Glutamatergic neuron (in vitro differentiated cells): ENCODE measurements around the gene CDH2. TPM values are rescaled to one million over a fixed set of nuclear protein-coding genes. Genes with fewer than 3 reads are reported as not detected.

Experiments
- DNase-seq: peaks from one replicate; pipeline ENCODE4 v3.0.0; 2022
- H3K27ac Mint-ChIP-seq: one replicate; pipeline ENCODE4 v1.8.0; 2020; ENCODE audit warnings: mild to moderate bottlenecking, mixed read lengths, inconsistent platforms; ENCODE audit not compliant: unreplicated experiment
- H3K27me3 Mint-ChIP-seq: one replicate; pipeline ENCODE4 v1.8.0; 2020; ENCODE audit warnings: mild to moderate bottlenecking, moderate library complexity, mixed read lengths, inconsistent platforms; ENCODE audit not compliant: unreplicated experiment
- H3K36me3 Mint-ChIP-seq: one replicate; pipeline ENCODE4 v1.8.0; 2020; ENCODE audit warnings: mild to moderate bottlenecking, mixed read lengths, inconsistent platforms; ENCODE audit not compliant: unreplicated experiment
- H3K4me1 Mint-ChIP-seq: one replicate; pipeline ENCODE4 v1.8.0; 2020; ENCODE audit warnings: mild to moderate bottlenecking, low read depth, mixed read lengths, inconsistent platforms; ENCODE audit not compliant: unreplicated experiment
- H3K4me3 Mint-ChIP-seq: one replicate; pipeline ENCODE4 v1.8.0; 2020; ENCODE audit warnings: mild to moderate bottlenecking, mixed read lengths, inconsistent platforms; ENCODE audit not compliant: unreplicated experiment
- H3K9me3 Mint-ChIP-seq: one replicate; pipeline ENCODE4 v1.8.0; 2020; ENCODE audit warnings: mild to moderate bottlenecking, moderate library complexity, mixed read lengths, inconsistent platforms; ENCODE audit not compliant: unreplicated experiment
- total RNA-seq: library from RNA; stranded (reverse); fragmentation: NEBNext Ultra II Directional; extraction: Animal tissue kit (Norgen Biotek cat#: 25700); gene quantifications from one replicate; pipeline ENCODE4 v1.2.1, GENCODE V29; 2021; ENCODE audit not compliant: unreplicated experiment
- TF ChIP-seq, protein P1 (sequence below): fragments of 200-600 bp; sonication (generic); IDR thresholded peaks from one replicate; pipeline ENCODE4 v1.5.0; 2021; ENCODE audit not compliant: partially characterized antibody, unreplicated experiment

CDH2 gene
- total RNA-seq, 1 donor from 2014 or later: 224 TPM

DNA sequence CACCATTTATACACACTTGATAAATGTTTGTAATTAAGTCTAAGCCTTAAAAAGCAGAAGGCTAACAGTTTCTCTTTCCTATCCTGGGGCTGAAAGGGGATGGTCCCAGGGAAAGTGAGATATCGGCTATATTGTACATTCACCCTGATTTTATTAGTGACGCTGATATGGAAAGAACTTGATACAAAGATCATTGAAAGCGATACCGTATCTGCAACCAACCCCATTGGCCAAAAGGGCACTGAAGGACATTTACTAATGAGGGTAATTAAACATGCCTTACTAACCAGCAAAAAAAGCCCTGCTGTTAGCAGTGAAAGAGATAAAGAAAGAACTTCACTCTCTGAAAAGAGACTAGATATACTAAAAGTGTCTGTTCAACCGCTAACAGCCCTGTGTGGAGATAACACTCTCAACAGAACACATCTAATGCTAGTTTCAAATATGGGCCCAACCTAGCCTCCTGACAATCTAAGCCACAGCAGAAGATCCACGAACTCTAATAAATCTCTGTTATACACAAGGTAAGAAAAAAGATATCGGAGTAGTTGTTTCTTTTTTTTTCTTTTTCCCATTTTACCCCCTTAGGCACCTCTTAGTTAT lies 200.0 kb downstream of the CDH2 start:
- no peaks in the 10 kb centered on the region for H3K27me3 Mint-ChIP-seq
- H3K36me3 Mint-ChIP-seq: no peaks in the 10 kb centered on the region
- no peaks in the 10 kb centered on the region for H3K4me1 Mint-ChIP-seq
- no peak overlapping the region for H3K4me3 Mint-ChIP-seq
- TF ChIP-seq, protein P1, sequence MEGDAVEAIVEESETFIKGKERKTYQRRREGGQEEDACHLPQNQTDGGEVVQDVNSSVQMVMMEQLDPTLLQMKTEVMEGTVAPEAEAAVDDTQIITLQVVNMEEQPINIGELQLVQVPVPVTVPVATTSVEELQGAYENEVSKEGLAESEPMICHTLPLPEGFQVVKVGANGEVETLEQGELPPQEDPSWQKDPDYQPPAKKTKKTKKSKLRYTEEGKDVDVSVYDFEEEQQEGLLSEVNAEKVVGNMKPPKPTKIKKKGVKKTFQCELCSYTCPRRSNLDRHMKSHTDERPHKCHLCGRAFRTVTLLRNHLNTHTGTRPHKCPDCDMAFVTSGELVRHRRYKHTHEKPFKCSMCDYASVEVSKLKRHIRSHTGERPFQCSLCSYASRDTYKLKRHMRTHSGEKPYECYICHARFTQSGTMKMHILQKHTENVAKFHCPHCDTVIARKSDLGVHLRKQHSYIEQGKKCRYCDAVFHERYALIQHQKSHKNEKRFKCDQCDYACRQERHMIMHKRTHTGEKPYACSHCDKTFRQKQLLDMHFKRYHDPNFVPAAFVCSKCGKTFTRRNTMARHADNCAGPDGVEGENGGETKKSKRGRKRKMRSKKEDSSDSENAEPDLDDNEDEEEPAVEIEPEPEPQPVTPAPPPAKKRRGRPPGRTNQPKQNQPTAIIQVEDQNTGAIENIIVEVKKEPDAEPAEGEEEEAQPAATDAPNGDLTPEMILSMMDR: no peak
- H3K9me3 Mint-ChIP-seq: no peaks in the 10 kb centered on the region
- no peak overlapping the region for H3K27ac Mint-ChIP-seq
- DNase-seq: no peak

DNA sequence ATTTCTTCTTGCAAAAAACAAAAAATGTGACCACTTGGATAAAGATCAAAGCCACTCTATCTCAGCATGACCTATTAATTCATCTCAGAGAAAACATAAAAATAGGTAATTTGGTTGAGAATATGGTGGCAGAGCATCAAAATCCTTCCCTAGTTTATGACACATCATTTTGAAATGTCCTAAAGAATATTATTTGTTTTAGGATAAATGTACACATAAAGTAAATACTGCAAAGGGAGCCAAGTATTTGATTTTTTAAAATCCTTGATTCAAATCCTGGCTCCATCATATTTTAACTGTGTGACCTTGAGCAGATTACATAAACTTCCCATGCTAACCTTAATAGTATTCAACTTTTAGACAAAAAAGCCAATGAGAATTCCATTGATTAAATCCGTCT lies 206.6 kb downstream of the CDH2 start:
- Mint-ChIP-seq H3K27me3 (no peaks in the 10 kb centered on the region), H3K4me3 (no peak overlapping the region), H3K4me1 (peaks cover 16% of the 10 kb centered on the region), H3K27ac (no peak overlapping the region), H3K9me3 (no peaks in the 10 kb centered on the region), H3K36me3 (peaks cover 1% of the 10 kb centered on the region)
- TF ChIP-seq, protein P1: no peak
- DNase-seq: no peak

DNA sequence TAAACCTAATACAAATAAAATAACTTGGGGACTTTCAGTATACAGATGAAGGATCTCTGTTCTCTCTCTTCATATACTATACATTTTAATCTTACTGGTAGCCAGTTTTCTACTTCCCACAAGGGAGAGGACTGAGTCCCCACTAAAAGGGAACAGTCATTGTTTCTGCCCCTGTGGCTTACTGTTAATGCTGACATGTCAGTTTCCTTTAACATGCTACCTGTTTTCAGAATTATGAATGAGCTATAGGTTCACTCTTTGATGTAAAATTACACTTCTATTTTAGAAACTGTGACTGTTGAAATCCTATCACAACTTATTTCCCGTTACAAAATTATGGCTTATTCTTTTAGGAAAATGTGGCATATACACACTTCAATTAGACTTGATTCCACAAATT lies 207.7 kb downstream of the CDH2 start:
- no peak overlapping the region for H3K4me3 Mint-ChIP-seq
- H3K27me3 Mint-ChIP-seq: peaks cover 1% of the 10 kb centered on the region
- no peak for DNase-seq
- H3K36me3 Mint-ChIP-seq: peaks cover 9% of the 10 kb centered on the region
- TF ChIP-seq, protein P1: no peak
- H3K4me1 Mint-ChIP-seq: peaks cover 18% of the 10 kb centered on the region
- H3K9me3 Mint-ChIP-seq: no peaks in the 10 kb centered on the region
- H3K27ac Mint-ChIP-seq: no peak overlapping the region

DNA sequence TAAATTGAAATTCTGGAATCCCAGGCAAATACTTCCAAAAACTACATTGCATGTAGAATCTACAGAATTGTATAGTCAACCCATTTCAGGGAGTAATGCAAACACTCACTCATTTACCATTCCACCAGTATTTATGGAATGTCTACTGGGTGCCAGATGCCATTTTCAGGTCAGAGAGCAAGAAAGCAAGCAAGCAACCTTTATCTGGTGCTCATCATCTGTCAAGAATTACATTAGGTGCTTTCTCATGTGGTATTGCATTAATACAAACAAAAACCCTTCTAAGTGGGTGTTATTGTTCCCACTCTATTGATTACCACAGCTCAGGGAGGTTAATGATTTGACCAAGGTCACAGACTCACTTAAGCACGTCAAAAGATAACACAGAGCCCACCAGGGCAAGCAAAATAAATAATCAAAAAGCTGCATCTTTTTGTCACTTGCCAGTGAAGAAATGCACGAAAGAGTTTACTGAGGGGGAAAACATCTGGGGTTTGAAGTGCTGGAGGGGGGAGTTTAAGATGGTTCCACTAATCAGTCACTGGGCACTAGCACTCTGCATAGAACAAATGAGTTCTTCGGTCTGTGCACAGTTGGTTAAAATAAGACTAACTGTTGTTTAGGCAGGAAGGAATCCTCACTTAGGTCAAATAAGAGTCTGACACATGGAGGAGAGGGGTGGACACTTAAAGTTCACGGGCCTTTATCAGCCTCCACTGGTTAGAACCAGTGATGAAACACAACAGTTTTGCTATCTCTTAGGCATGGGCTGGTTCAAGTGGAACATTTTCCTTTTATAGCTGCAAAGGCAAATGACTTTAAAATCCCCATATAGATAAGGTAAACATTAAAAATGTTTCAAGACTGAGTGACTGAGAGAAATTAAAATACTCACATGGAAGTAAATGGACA lies 208.8 kb downstream of the CDH2 start:
- no peak for DNase-seq
- Mint-ChIP-seq H3K9me3 (no peaks in the 10 kb centered on the region), H3K27ac (peak overlapping the region; percentile 45), H3K27me3 (peaks cover 1% of the 10 kb centered on the region), H3K36me3 (peaks cover 9% of the 10 kb centered on the region), H3K4me3 (no peak overlapping the region), H3K4me1 (peaks cover 18% of the 10 kb centered on the region)
- TF ChIP-seq, protein P1: no peak

DNA sequence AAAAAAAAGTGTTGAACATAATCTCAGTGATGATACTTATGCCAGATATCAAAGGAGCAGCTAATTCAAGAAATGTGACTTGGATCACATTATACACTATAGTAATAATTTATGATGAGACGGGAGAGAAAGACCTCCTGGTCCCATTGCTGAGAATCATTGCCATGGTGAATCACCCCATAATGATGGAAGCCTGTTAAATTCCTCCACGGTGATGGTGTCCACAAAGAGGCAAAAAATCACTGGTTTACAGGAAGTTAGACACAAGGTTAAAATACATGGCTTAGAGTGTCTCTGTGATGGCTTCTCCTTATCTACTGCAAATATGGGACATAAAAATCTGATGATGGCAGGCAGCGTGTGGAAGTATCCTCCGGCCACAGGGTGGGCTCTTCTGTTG lies 210.0 kb downstream of the CDH2 start:
- Mint-ChIP-seq H3K9me3 (no peaks in the 10 kb centered on the region), H3K4me3 (no peak overlapping the region), H3K36me3 (peaks cover 9% of the 10 kb centered on the region), H3K27ac (no peak overlapping the region), H3K27me3 (peaks cover 3% of the 10 kb centered on the region), H3K4me1 (peaks cover 18% of the 10 kb centered on the region)
- TF ChIP-seq, protein P1: no peak
- no peak for DNase-seq
